Effector memory CD8-positive, alpha-beta T cell (primary cell): ENCODE data around the gene PPP4R2.

Source experiments
- ATAC-seq: fragments of 150-1000 bp; cut with Tn5 transposase; replicated peaks from 2 replicates; pipeline ENCODE4 v1.10.0; 2021; ENCODE audit warnings: mild to moderate bottlenecking, moderate library complexity
- DNase-seq, 3 experiments: peaks; one replicate each; pipeline ENCODE4 v3.0.0; 2021
- H3K27ac Mint-ChIP-seq, 2 donors: one replicate each; pipeline ENCODE4 v1.8.0; 2022; ENCODE audit warnings: mild to moderate bottlenecking in 2 of 2, mixed read lengths in 2 of 2, moderate library complexity in 2 of 2
- H3K27me3 Mint-ChIP-seq, 2 donors: one replicate each; pipeline ENCODE4 v1.8.0; 2022; ENCODE audit warnings: mixed read lengths in 2 of 2
- H3K36me3 Mint-ChIP-seq: one replicate; pipeline ENCODE4 v1.8.0; 2022; ENCODE audit warnings: mild to moderate bottlenecking, moderate library complexity, mixed read lengths; ENCODE audit not compliant: insufficient read depth
- H3K4me1 Mint-ChIP-seq, 2 donors: one replicate each; pipeline ENCODE4 v1.8.0; 2022; ENCODE audit warnings: low read depth in 2 of 2, mixed read lengths in 2 of 2
- H3K4me3 Mint-ChIP-seq, 2 donors: one replicate each; pipeline ENCODE4 v1.8.0; 2022; ENCODE audit warnings: mild to moderate bottlenecking in 2 of 2, mixed read lengths in 2 of 2, moderate library complexity in 2 of 2
- H3K9me3 Mint-ChIP-seq, 2 donors: one replicate each; pipeline ENCODE4 v1.8.0; 2022; ENCODE audit warnings: mixed read lengths in 2 of 2

The PPP4R2 gene

DNA sequence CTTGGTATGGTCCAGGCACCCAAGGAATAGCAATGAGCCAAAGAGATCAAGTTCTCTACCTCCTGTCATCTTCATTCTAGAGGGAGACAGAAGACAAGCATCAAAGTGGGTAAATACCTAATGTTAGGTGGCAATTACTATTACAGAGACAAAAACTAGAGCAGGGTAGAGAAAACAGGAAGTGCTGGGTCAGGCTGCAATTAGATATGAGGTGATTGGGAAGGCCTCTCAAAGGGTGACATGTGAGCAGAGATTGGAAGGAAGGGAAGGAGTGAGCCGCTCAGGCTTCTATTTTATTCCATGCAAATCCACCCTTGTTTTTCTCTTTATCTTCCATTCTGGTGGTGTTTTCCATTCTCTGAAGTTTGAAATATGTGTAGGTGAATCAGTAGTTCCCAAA, 102.3 kb downstream of the PPP4R2 start:
- Mint-ChIP-seq H3K4me1 (no peaks in the 10 kb centered on the region), H3K27me3 (peaks cover 20 to 41% of the 10 kb centered on the region in 2 donors), H3K9me3 (no peaks in the 10 kb centered on the region), H3K4me3 (no peak overlapping the region), H3K27ac (no peak overlapping the region), H3K36me3 (peaks cover 3% of the 10 kb centered on the region)
- ATAC-seq (no peak), DNase-seq (no peak)

DNA sequence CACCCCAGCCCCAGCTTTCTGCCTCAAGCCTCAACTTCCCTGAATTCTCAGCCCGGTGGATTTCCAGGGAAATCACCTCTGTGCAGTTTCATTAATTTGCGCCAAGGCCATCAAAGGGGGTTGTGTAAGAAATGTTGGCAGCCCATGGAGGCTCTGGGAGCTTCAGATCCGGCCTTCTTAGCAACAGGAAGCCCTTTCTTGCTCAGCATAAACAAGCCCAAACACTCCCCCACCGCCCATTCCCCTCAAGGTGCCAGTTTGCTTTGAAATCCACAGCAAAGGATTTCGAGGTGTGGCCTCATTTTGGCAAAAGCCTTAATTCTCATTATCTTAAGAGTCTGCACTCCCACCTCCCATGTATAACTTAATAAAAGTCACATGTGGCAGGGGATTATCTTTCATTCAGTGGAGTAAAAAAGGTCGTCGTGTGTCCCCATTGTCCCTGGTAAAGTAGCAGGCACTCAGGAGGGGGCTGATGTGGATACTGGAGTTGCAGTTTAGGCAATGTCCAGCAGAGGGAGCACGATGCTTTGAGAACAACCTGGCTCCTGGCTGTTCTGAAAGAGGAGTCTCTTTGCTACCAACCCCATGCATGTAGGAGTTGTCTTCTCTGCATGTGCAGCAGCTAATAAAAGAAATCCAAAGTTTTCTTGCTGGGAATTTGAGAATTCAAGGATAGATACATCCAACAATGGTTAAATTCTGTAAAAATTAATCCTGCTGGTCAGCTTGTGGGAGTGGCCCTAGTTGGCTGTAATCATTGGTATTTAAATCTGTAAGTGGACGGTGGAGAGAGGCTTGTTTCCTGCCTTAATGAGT, 104.3 kb downstream of the PPP4R2 start:
- no peak overlapping the region for H3K27ac Mint-ChIP-seq
- H3K9me3 Mint-ChIP-seq = no peaks in the 10 kb centered on the region
- H3K27me3 Mint-ChIP-seq = peaks cover 21 to 39% of the 10 kb centered on the region in 2 donors
- H3K36me3 Mint-ChIP-seq = peaks cover 3% of the 10 kb centered on the region
- H3K4me1 Mint-ChIP-seq = no peaks in the 10 kb centered on the region
- DNase-seq = peak; percentile 65 to 72 (median 65)
- ATAC-seq = peak; percentile 63
- no peak overlapping the region for H3K4me3 Mint-ChIP-seq

DNA sequence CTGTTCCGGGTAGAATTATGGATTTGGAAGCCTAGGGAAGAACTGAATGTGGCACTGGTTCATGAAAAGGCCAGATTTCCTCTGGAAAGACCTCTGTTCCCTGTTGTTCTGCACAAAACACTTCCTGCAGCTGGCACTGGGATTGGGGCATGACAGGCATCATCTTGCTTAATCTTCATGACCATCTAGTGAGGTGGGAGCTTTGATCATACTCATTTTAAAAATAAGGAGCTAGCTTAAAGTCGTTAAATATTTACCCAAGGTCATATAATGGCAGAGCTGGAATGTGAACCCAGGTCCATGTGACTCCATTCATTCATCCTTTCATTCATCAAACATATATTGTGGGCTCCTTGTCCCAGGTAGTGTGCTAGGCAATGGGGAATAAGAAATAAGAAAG, 105.3 kb downstream of the PPP4R2 start:
- no peaks in the 10 kb centered on the region for H3K4me1 Mint-ChIP-seq

DNA sequence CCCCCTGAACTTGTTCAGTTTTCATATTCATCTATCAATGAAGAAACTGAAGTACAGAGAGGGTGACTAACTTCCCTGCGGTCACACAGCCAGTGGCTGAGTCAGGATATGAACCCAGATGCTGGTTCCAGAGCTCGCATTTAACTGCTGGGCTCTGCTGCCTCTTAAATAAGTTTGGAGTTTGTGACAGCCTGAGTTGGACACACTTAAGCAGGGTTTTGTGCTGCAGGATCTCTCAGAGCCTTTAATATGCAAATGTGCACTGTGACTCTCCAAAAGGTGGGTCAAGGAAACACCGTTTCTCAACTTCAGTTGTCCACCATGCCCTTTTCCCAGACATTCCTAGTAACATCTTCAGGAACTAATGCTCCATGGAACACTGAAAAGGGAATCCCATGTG, 110.6 kb downstream of the PPP4R2 start:
- no peak for ATAC-seq
- H3K36me3 Mint-ChIP-seq = peaks cover 3% of the 10 kb centered on the region
- no peaks in the 10 kb centered on the region for H3K4me1 Mint-ChIP-seq
- no peak overlapping the region for H3K4me3 Mint-ChIP-seq
- H3K27me3 Mint-ChIP-seq = peaks cover 38 to 47% of the 10 kb centered on the region in 2 donors
- no peak overlapping the region for H3K27ac Mint-ChIP-seq
- H3K9me3 Mint-ChIP-seq = no peaks in the 10 kb centered on the region
- DNase-seq = no peak

More for the DNA sequence above, 105.3 kb downstream of the PPP4R2 start:
- ATAC-seq (no peak), DNase-seq (no peak)
- Mint-ChIP-seq H3K4me3 (no peak overlapping the region), H3K27me3 (peaks cover 20 to 30% of the 10 kb centered on the region in 2 donors), H3K27ac (no peak overlapping the region), H3K9me3 (no peaks in the 10 kb centered on the region), H3K36me3 (peaks cover 3% of the 10 kb centered on the region)

DNA sequence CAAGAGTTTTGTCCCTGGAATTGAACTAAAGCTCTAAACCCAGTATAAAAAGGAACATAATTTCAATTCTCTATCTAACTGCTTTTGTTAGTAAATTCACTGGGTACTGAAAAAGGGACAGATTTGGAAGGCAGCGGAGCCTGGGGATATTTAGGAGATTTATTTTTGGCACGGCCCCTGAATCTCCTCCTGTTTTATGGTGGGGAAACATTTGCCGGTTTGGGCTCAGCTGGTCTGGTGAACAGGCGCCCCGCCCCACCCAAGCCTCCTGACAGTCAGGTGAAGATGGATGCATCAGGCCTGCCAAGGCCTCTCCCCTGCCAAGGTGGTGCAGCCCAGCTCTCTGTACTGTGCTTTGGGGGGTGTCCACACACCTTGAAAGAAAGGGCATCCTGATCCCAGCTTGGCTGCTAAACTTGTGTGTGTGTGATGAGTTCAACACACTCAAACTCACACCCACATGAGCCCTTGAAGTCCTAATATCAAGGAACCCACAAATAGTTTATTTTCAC, 111.1 kb downstream of the PPP4R2 start:
- Mint-ChIP-seq H3K4me3 (no peak overlapping the region), H3K27me3 (peaks cover 35 to 45% of the 10 kb centered on the region in 2 donors), H3K27ac (no peak overlapping the region), H3K36me3 (peaks cover 3% of the 10 kb centered on the region), H3K4me1 (no peaks in the 10 kb centered on the region), H3K9me3 (no peaks in the 10 kb centered on the region)
- DNase-seq = no peak
- no peak for ATAC-seq

DNA sequence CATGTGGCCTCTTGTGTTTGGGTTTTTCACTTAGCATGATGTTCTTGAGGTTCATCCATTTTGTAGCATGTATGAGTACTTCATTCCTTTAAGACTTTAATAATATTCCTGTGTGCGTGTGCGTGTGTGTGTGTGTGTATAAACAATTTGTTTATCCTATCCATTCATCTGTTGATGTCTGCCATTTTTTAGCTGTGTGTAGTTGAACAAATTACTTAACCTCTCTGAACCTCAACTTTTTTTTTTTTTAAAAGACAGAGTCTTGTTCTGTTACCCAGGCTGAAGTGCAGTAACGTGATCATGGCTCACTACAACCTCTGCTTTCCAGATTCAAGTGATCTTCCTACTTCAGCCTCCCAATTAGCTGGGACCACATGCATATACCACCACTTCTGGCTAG, 112.1 kb downstream of the PPP4R2 start:
- Mint-ChIP-seq H3K36me3 (no peaks in the 10 kb centered on the region), H3K27me3 (peaks cover 35 to 38% of the 10 kb centered on the region in 2 donors), H3K9me3 (no peaks in the 10 kb centered on the region), H3K4me3 (no peak overlapping the region), H3K27ac (no peak overlapping the region), H3K4me1 (no peaks in the 10 kb centered on the region)
- ATAC-seq (no peak), DNase-seq (no peak)

DNA sequence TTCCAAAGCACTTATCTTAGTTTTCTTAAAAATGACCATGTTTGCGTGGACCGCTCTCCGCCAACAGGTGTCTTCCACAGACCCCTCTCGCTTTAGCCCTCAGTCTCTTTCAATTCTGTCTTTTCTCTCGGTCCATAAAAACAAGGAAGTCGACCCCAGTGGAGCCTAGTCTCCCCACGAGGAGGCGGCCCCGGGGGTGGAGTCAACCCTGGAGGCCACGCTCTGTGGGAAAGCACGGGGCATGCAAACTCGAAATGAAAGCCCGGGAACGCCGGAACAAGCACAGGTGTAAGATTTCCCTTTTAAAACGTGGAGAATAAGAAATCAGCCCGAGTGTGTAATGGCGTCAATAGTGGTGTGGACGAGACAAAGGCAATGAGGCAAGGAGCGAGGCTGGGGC, 113.9 kb downstream of the PPP4R2 start:
- peaks cover 30 to 38% of the 10 kb centered on the region in 2 donors for H3K27me3 Mint-ChIP-seq
- no peaks in the 10 kb centered on the region for H3K36me3 Mint-ChIP-seq
- no peak for DNase-seq
- H3K27ac Mint-ChIP-seq = no peak overlapping the region
- H3K4me1 Mint-ChIP-seq = no peaks in the 10 kb centered on the region
- no peak for ATAC-seq
- no peak overlapping the region for H3K4me3 Mint-ChIP-seq
- H3K9me3 Mint-ChIP-seq = no peaks in the 10 kb centered on the region

DNA sequence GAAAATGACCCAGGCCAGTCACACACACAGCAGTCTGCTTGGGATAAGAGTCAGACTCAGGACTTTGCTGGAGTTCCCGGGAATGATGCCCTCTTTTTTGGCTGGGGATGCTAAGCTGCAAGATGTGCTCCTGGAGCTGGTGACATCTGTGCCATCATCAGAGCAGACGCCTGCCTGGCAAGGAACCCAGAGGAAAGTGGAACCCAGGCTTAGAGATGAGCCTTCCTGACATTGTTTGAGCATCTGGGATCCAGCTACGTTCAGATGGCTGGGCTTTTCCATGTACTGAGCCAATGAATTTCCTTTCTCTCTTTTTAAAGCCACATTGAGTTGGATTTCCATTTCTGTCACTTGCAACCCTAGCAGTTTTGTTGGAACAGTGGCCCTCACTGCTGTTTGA, 118.1 kb downstream of the PPP4R2 start:
- no peaks in the 10 kb centered on the region for H3K36me3 Mint-ChIP-seq
- DNase-seq = no peak
- H3K27ac Mint-ChIP-seq = no peak overlapping the region
- no peaks in the 10 kb centered on the region for H3K4me1 Mint-ChIP-seq
- no peaks in the 10 kb centered on the region for H3K9me3 Mint-ChIP-seq
- no peak for ATAC-seq
- peaks cover 30 to 37% of the 10 kb centered on the region in 2 donors for H3K27me3 Mint-ChIP-seq
- no peak overlapping the region for H3K4me3 Mint-ChIP-seq

DNA sequence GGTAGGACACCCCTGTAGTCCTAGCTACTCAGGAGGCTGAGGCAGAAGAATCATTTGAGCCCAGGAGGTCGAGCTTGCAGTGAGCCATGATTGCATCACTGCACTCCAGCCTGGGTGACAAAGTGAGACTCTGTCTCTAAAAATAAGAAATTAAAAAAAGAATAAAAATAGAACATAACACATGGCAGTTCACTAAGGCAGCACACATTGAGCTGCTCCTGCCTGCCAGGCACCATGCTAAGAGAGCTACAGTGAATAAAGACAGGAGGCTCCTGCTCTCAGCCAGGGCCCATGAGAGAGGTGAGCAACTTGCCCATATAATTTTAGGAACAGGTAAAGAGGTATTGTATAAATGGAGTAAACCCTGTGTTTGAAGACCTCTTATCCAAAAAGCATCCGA, 119.2 kb downstream of the PPP4R2 start:
- DNase-seq (no peak), ATAC-seq (no peak)
- no peaks in the 10 kb centered on the region for H3K4me1 Mint-ChIP-seq
- no peaks in the 10 kb centered on the region for H3K9me3 Mint-ChIP-seq
- no peak overlapping the region for H3K27ac Mint-ChIP-seq
- H3K36me3 Mint-ChIP-seq = no peaks in the 10 kb centered on the region
- H3K27me3 Mint-ChIP-seq = peaks cover 20 to 27% of the 10 kb centered on the region in 2 donors
- H3K4me3 Mint-ChIP-seq = no peak overlapping the region
